ENCODE results near the gene PTPRG. TPM values are rescaled to one million over a fixed set of nuclear protein-coding genes. Genes with fewer than 3 reads are reported as not detected.
"Not testable (repeated sequence)": the region's sequence is repeated elsewhere in the genome, so short reads cannot be mapped to it uniquely, and the experiment has no call there.

PTPRG gene
- total RNA-seq, 1 donor from 2014 or later: 34.1 TPM

GRCh38 chr3:62038798-62039197 is 477.4 kb downstream of the PTPRG start:
- ATAC-seq; intact Hi-C loops (cut with DNase I); DNase-seq (ENCODE audit: missing footprints): not testable (repeated sequence)

- no peak for ATAC-seq
Measured at GRCh38 chr3:62039586-62039985, 478.2 kb downstream of the PTPRG start.

DNA sequence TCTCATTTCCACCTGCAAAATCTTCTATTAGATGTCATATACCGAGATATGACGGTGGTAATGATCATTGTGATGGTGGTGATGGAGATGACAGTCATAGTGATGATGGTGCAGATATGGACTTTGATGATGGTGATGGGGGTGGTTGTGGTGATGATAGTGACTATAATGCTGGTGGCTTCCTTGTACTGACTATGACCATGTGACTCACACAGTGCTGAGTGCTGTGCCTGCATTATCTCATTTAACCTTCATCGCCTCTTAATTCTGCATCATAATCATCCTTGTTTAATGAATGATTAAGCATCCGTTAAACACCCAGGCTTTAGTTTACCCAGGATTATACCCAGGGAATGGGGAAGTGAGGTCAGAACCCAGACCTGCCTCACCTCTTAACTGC is 480.3 kb downstream of the PTPRG start:
- intact Hi-C loops (cut with DNase I): no loop called here
- ATAC-seq (no peak), DNase-seq (ENCODE audit: missing footprints) (no peak)

More at GRCh38 chr3:62039586-62039985, 478.2 kb downstream of the PTPRG start:
- intact Hi-C loops (cut with DNase I): no loop called here
- no peak for DNase-seq (ENCODE audit: missing footprints)

GRCh38 chr3:62044874-62045411 is 483.6 kb downstream of the PTPRG start:
- DNase-seq (ENCODE audit: missing footprints): no peak
- no peak for ATAC-seq
- intact Hi-C loops (cut with DNase I): no loop called here

GRCh38 chr3:62046326-62046725 is 485.0 kb downstream of the PTPRG start:
- no peak for ATAC-seq
- intact Hi-C loops (cut with DNase I): no loop called here
- DNase-seq (ENCODE audit: missing footprints): no peak

- DNase-seq (ENCODE audit: missing footprints) (no peak), ATAC-seq (no peak)
- intact Hi-C loops (cut with DNase I): no loop called here
Measured at GRCh38 chr3:62048577-62048976, 487.2 kb downstream of the PTPRG start.

DNA sequence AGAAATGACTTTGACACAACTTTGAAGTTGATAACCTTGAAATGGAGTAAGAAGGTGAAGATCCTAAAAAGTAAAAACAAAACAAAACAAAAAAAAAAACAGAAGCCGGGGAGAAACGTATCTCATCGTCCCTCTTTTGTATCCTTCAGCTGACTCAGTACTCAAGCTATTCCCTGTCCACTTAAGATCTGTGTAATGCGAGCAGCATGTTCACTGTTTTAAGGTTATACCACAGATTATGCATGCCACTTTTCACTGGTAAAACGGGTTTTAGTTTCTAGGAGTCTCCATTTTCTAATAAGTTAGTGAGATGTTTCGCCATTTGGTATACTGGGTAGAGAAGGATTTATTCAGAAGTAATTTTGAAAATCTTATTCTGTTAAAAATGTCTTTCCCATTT is 487.7 kb downstream of the PTPRG start:
- ATAC-seq (no peak), DNase-seq (ENCODE audit: missing footprints) (no peak)
- intact Hi-C loops (cut with DNase I): no loop called here

GRCh38 chr3:62051506-62051905 is 490.1 kb downstream of the PTPRG start:
- no peak for ATAC-seq
- DNase-seq (ENCODE audit: missing footprints): peak; percentile 68
- intact Hi-C loops (cut with DNase I): no loop called here

DNA sequence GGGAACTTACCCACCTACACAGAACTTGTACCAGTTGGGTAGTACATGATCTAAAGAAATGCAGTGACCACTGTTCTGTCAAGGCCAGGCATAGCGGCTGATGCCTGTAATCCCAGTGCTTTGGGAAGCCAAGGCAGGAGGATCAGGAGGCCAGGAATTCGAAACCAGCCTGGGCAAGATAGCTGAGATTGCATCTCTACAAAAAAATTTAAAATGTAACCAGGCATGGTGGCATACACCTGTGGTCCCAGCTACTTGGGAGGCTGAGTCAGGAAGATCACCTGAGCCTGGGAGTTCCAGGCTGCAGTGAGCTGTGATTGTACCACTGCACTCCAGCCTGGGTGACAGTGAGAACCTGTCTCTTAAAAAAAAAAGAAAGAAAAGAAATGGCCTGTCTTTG is 491.0 kb downstream of the PTPRG start:
- ATAC-seq: no peak
- no peak for DNase-seq (ENCODE audit: missing footprints)
- intact Hi-C loops (cut with DNase I): no loop called here

GRCh38 chr3:62056658-62057057 is 495.3 kb downstream of the PTPRG start:
- ATAC-seq (no peak), DNase-seq (ENCODE audit: missing footprints) (no peak)
- intact Hi-C loops (cut with DNase I): no loop called here

DNA sequence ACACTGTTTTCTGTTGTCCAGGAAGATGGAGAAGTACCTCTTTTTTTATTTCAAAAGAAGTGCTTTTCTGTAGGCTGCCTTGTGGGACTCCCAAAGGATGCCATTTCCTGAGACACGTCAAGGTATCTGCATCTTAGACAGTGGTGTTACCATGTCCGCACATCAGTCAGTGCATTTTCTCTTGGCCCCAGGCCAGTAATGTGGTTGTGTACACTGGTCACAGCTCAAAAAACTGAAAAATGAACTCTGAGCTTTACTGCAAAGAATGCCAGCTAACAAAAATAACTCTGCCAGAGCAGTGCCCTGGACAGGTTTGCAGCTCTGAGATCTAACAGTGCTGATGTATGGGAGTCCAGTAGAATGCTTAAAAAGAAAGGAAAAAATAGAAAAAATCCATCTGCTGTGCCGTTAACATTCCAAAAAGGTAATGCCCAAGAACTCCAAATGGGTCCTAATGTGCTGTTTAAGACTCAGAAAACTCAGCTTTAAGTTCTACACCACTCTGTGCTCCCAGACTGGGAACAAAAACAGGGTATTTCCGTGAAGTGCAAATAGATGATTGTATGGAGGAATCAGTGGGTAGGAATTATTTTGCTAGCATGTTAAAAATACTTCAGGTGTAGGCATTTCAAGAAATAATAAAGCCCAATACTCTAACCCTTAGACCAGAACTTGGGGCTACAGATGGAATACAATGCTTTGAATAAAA is 496.1 kb downstream of the PTPRG start:
- intact Hi-C loops (cut with DNase I): no loop called here
- DNase-seq (ENCODE audit: missing footprints): no peak
- no peak for ATAC-seq

- no peak for ATAC-seq
- intact Hi-C loops (cut with DNase I): no loop called here
Measured at GRCh38 chr3:62065985-62066693, 504.8 kb downstream of the PTPRG start.

GRCh38 chr3:62068337-62068736 is 507.0 kb downstream of the PTPRG start:
- no peak for ATAC-seq
- DNase-seq (ENCODE audit: missing footprints): no peak
- intact Hi-C loops (cut with DNase I): no loop called here

More at GRCh38 chr3:62065985-62066693, 504.8 kb downstream of the PTPRG start:
- no peak for DNase-seq (ENCODE audit: missing footprints)

DNA sequence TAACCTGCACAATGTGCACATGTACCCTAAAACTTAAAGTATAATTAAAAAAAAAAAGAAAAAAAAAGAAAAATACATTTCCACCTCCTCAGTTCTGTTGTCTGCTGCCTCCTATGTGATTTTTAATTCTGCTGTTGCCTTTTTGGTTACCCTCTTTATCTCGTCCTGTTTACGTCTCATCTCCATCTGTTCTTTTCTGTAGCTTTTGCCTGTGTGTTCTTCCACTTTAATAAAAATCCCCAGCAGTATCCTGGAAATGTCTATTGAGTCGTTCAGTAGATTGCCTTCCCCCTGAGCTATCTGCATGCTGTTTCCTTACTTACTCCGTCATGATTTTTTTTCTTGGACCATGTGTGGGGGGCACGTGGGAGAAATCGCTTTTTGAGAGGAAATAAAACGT is 509.5 kb downstream of the PTPRG start:
- intact Hi-C loops (cut with DNase I): no loop called here

DNA sequence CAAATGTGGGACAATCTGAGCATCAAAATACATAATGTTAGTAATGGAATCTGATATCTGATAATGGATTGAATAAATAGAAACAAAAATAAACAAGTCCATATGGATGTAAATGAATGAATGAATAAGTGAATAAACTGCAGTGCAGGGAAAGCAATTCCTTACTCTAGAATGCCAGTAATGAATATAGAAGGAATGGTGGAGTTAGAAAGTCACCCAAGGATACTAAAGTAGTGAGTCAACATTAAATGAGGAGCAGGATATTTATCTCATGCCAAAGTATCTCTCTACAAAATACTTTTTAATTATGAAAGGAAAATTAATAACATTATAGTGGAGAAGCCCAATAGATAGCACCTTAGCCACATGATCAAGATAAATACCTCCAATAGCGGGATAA is 511.7 kb downstream of the PTPRG start:
- intact Hi-C loops (cut with DNase I): no loop called here
- DNase-seq (ENCODE audit: missing footprints) (no peak), ATAC-seq (no peak)

More for the DNA sequence above, 509.5 kb downstream of the PTPRG start:
- ATAC-seq (no peak), DNase-seq (ENCODE audit: missing footprints) (no peak)

- no peak for ATAC-seq
- DNase-seq (ENCODE audit: missing footprints): no peak
- intact Hi-C loops (cut with DNase I): no loop called here
Measured at GRCh38 chr3:62084558-62084957, 523.2 kb downstream of the PTPRG start.

- no peak for ATAC-seq
- intact Hi-C loops (cut with DNase I): no loop called here
Measured at GRCh38 chr3:62088472-62089104, 527.2 kb downstream of the PTPRG start.

GRCh38 chr3:62090066-62090465 is 528.7 kb downstream of the PTPRG start:
- intact Hi-C loops (cut with DNase I): no loop called here
- peak; percentile 73 for ATAC-seq
- no peak for DNase-seq (ENCODE audit: missing footprints)

More at GRCh38 chr3:62088472-62089104, 527.2 kb downstream of the PTPRG start:
- no peak for DNase-seq (ENCODE audit: missing footprints)

DNA sequence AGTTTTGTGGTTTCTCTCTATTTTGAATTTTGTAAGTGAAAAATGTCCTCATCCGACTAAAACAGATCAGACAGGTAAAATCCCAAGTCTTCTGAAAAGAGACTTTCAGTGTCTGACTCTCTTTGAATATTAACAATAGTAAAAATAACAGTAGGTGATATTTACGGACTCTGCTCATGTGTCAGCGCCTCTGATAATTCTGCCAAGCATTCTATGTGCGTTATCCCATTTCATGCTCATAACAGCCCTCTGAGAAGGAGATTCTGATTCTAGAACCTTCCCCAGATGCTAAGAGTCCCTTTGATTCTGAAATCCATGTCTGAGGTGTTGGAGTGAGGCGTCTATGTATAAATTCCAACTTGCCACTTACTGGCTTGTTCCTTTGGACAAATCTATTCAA is 529.1 kb downstream of the PTPRG start:
- ATAC-seq: peak; percentile 41
- intact Hi-C loops (cut with DNase I): no loop called here
- DNase-seq (ENCODE audit: missing footprints): no peak

GRCh38 chr3:62093025-62093424 is 531.7 kb downstream of the PTPRG start:
- DNase-seq (ENCODE audit: missing footprints) (no peak), ATAC-seq (no peak)
- intact Hi-C loops (cut with DNase I): no loop called here

All from Right ventricle myocardium inferior (tissue), 1 donor.